H1 (cell line): Measurements from ENCODE around the gene ZBTB20. TPM values are rescaled to one million over a fixed set of nuclear protein-coding genes. Genes with fewer than 3 reads are reported as not detected.

Source experiments
- CTCF ChIA-PET: fragments of 300-600 bp; sonication (Branson Sonifier 250); formaldehyde crosslinking; loops from one replicate; lab custom pipeline; 2021; ENCODE audit not compliant: partially characterized antibody; lab: Charles Lee
- POLR2A ChIA-PET: fragments of 300-600 bp; sonication (Branson Sonifier 250); formaldehyde crosslinking; loops from one replicate; lab custom pipeline; 2021; ENCODE audit warnings: inconsistent platforms; ENCODE audit not compliant: partially characterized antibody; lab: Charles Lee
- DNase-seq, 2 experiments: peaks; one replicate each; pipeline versions ENCODE4 v3.0.0 to v3.0.0-alpha.2; 2010 to 2022; ENCODE audit warnings: low spot score in 2 of 2, low read depth in 1 of 2, mixed read lengths in 1 of 2
- FAIRE-seq: peaks from 2 replicates; lab custom pipeline; 2011; peaks lifted over from hg19 to GRCh38; lab: Jason Lieb, UNC
- H2AFZ ChIP-seq: 2 replicates; pipeline ENCODE4 v1.8.1; 2012; ENCODE audit warnings: low read length, inconsistent platforms
- H2AK5ac ChIP-seq: 2 replicates; pipeline ENCODE4 v1.6.1; 2013; ENCODE audit warnings: low read depth, low read length
- H2BK120ac ChIP-seq: replicated peaks from 2 replicates; pipeline ENCODE3; 2013; ENCODE audit warnings: low read depth, low read length, inconsistent platforms
- H2BK12ac ChIP-seq: 2 replicates; pipeline ENCODE4 v1.6.1; 2013; ENCODE audit warnings: low read depth, low read length
- H2BK15ac ChIP-seq: 2 replicates; pipeline ENCODE4 v1.6.1; 2013; ENCODE audit warnings: low read length
- H2BK20ac ChIP-seq: 2 replicates; pipeline ENCODE4 v1.6.1; 2013; ENCODE audit warnings: low read length
- H2BK5ac ChIP-seq: 2 replicates; pipeline ENCODE4 v1.6.1; 2013; ENCODE audit warnings: low read depth, low read length
- H3K14ac ChIP-seq: 2 replicates; pipeline ENCODE4 v1.6.1; 2013; ENCODE audit warnings: inconsistent platforms; ENCODE audit not compliant: insufficient read length
- H3K18ac ChIP-seq: 2 replicates; pipeline ENCODE4 v1.6.1; 2013; ENCODE audit warnings: low read length; ENCODE audit errors: extremely low read depth
- H3K23ac ChIP-seq: 2 replicates; pipeline ENCODE4 v1.6.1; 2013; ENCODE audit warnings: inconsistent platforms; ENCODE audit not compliant: insufficient read length
- H3K23me2 ChIP-seq: 2 replicates; pipeline ENCODE4 v1.6.1; 2013; ENCODE audit warnings: low read depth, low read length
- H3K27ac ChIP-seq: 2 replicates; pipeline ENCODE4 v1.6.1; 2011; ENCODE audit warnings: low read depth, low read length, inconsistent platforms
- H3K27me3 ChIP-seq, 4 experiments: replicated peaks in 1 of 4; 1 replicate in 1 of 4; 2 replicates in 3 of 4; pipeline versions ENCODE4 v1.6.1 to v1.8.1; 2011 to 2013; ENCODE audit warnings: low read length in 3 of 4, mild to moderate bottlenecking in 3 of 4, inconsistent platforms in 2 of 4, mixed read lengths in 2 of 4, moderate library complexity in 1 of 4; ENCODE audit not compliant: control insufficient read depth in 3 of 4, insufficient read depth in 3 of 4; ENCODE audit errors: extremely low read depth in 1 of 4
- H3K36me3 ChIP-seq, 4 experiments: 2 replicates each; pipeline versions ENCODE4 v1.6.1 to v1.8.1; 2011 to 2013; ENCODE audit warnings: mild to moderate bottlenecking in 4 of 4, low read length in 3 of 4, moderate library complexity in 2 of 4, control low read depth in 1 of 4, inconsistent platforms in 1 of 4; ENCODE audit not compliant: insufficient read depth in 4 of 4, control insufficient read depth in 2 of 4
- H3K4ac ChIP-seq: replicated peaks from 2 replicates; pipeline ENCODE3; 2013; ENCODE audit warnings: low read length, low read depth, mixed read lengths, inconsistent platforms; ENCODE audit not compliant: insufficient read length
- H3K4me1 ChIP-seq, 4 experiments: replicated peaks in 1 of 4; 1 replicate in 1 of 4; 2 replicates in 3 of 4; pipeline versions ENCODE4 v1.6.1 to v1.8.1; 2011 to 2013; ENCODE audit warnings: low read length in 3 of 4, inconsistent platforms in 2 of 4, mixed read lengths in 1 of 4; ENCODE audit not compliant: insufficient read depth in 4 of 4, control insufficient read depth in 3 of 4
- H3K4me2 ChIP-seq, 2 experiments: 2 replicates each; pipeline versions ENCODE4 v1.6.1 to v1.8.1; 2011 to 2013; ENCODE audit warnings: low read depth in 2 of 2, low read length in 2 of 2, control low read depth in 1 of 2, inconsistent platforms in 1 of 2, mild to moderate bottlenecking in 1 of 2; ENCODE audit not compliant: insufficient read depth in 1 of 2
- H3K4me3 ChIP-seq, 4 experiments: fragments of 200-600, 300-600 bp in 1 of 4; sonication (generic), shearing (Covaris generic), sonication (Bioruptor Twin) in 1 of 4; 2 replicates each; pipeline versions ENCODE4 v1.5.1 to v1.8.1; 2011 to 2016; ENCODE audit warnings: low read length in 4 of 4, low read depth in 3 of 4, control low read depth in 2 of 4, inconsistent platforms in 2 of 4, mild to moderate bottlenecking in 2 of 4, mixed read lengths in 1 of 4, moderate library complexity in 1 of 4; ENCODE audit not compliant: insufficient read depth in 2 of 4; ENCODE audit errors: extremely low read depth in 1 of 4
- H3K56ac ChIP-seq: replicated peaks from 2 replicates; pipeline ENCODE3; 2013; ENCODE audit warnings: low read depth, mild to moderate bottlenecking, mixed read lengths, low read length, inconsistent platforms; ENCODE audit not compliant: insufficient read length
- H3K79me1 ChIP-seq: 2 replicates; pipeline ENCODE4 v1.6.1; 2013; ENCODE audit warnings: low read depth, low read length, control low read depth
- H3K79me2 ChIP-seq, 2 experiments: 2 replicates each; pipeline versions ENCODE4 v1.6.1 to v1.8.1; 2012 to 2013; ENCODE audit warnings: low read length in 2 of 2, mild to moderate bottlenecking in 2 of 2, inconsistent platforms in 1 of 2; ENCODE audit not compliant: insufficient read depth in 2 of 2, control insufficient read depth in 1 of 2
- H3K9ac ChIP-seq, 4 experiments: replicated peaks in 1 of 4; 1 replicate in 1 of 4; 2 replicates in 3 of 4; pipeline versions ENCODE4 v1.6.1 to v1.8.1; 2011 to 2013; ENCODE audit warnings: low read depth in 3 of 4, low read length in 3 of 4, control low read depth in 2 of 4, mild to moderate bottlenecking in 2 of 4, moderate library complexity in 2 of 4, inconsistent platforms in 1 of 4; ENCODE audit errors: extremely low read depth in 1 of 4
- H3K9me3 ChIP-seq, 2 experiments: 2 replicates each; pipeline versions ENCODE4 v1.6.1 to v1.8.1; 2012 to 2013; ENCODE audit warnings: mild to moderate bottlenecking in 2 of 2, moderate library complexity in 2 of 2, control low read depth in 1 of 2, inconsistent platforms in 1 of 2, low read depth in 1 of 2, low read length in 1 of 2, mixed read lengths in 1 of 2; ENCODE audit not compliant: insufficient read depth in 2 of 2
- H4K20me1 ChIP-seq, 2 experiments: replicated peaks in 1 of 2; 2 replicates each; pipeline versions ENCODE3 to v1.8.1; 2011 to 2013; ENCODE audit warnings: inconsistent platforms in 2 of 2, low read length in 2 of 2, mild to moderate bottlenecking in 1 of 2; ENCODE audit not compliant: insufficient read depth in 2 of 2, control insufficient read depth in 1 of 2
- H4K5ac ChIP-seq: 2 replicates; pipeline ENCODE4 v1.6.1; 2013; ENCODE audit warnings: low read length, low read depth, mixed read lengths, inconsistent platforms; ENCODE audit not compliant: insufficient read length
- H4K8ac ChIP-seq: 2 replicates; pipeline ENCODE4 v1.8.0; 2013; ENCODE audit warnings: mild to moderate bottlenecking, moderate library complexity, low read length, inconsistent platforms; ENCODE audit not compliant: insufficient read depth; ENCODE audit errors: extremely low read depth
- H4K91ac ChIP-seq: replicated peaks from 2 replicates; pipeline ENCODE3; 2013; ENCODE audit warnings: low read length, mixed read lengths, inconsistent platforms; ENCODE audit not compliant: insufficient read length
- ATF3 ChIP-seq: IDR thresholded peaks from 2 replicates; pipeline ENCODE4 v1.6.1; 2011; ENCODE audit warnings: low read depth, mild to moderate bottlenecking, low read length; ENCODE audit not compliant: insufficient read depth
- BCL11A ChIP-seq, 2 experiments: IDR thresholded peaks; one replicate each; pipeline ENCODE4 v1.6.1; 2011; ENCODE audit warnings: low read depth in 2 of 2, low read length in 2 of 2, mild to moderate bottlenecking in 2 of 2
- CBX8 ChIP-seq: fragments of 300-800, 300-1000 bp; sonication (generic); IDR thresholded peaks from 2 replicates; pipeline ENCODE4 v1.7.1; 2016; ENCODE audit warnings: low read depth, low read length, borderline replicate concordance
- CHD2 ChIP-seq: IDR thresholded peaks from 2 replicates; pipeline ENCODE4 v1.6.1; 2012; ENCODE audit warnings: low read length, improper control_type of control experiment
- JUN ChIP-seq: IDR thresholded peaks from 2 replicates; pipeline ENCODE4 v1.6.1; 2011; ENCODE audit warnings: low read depth, mild to moderate bottlenecking, improper control_type of control experiment, low read length
- KDM1A ChIP-seq: fragments of 200-600, 300-600 bp; sonication (generic); IDR thresholded peaks from 2 replicates; pipeline ENCODE4 v1.7.1; 2016; ENCODE audit warnings: mild to moderate bottlenecking, low read length, borderline replicate concordance
- NANOG ChIP-seq: IDR thresholded peaks from 2 replicates; pipeline ENCODE4 v1.6.1; 2011; ENCODE audit warnings: low read length, low read depth, mild to moderate bottlenecking, inconsistent platforms; ENCODE audit not compliant: insufficient read depth, poor library complexity, severe bottlenecking
- RNF2 ChIP-seq: fragments of 200-900, 300-1000 bp; sonication (generic); IDR thresholded peaks from 2 replicates; pipeline ENCODE4 v1.7.1; 2016; ENCODE audit warnings: borderline replicate concordance, low read depth, mild to moderate bottlenecking, antibody characterized with exemption, low read length; ENCODE audit not compliant: poor library complexity, severe bottlenecking; ENCODE audit errors: missing control alignments
- SAP30 ChIP-seq: fragments of 300-600 bp; sonication (generic); IDR thresholded peaks from 2 replicates; pipeline ENCODE4 v1.7.1; 2012; ENCODE audit warnings: low read length, moderate library complexity, mild to moderate bottlenecking, inconsistent platforms; ENCODE audit not compliant: insufficient read depth, insufficient replicate concordance
- SIX5 ChIP-seq: IDR thresholded peaks from 2 replicates; pipeline ENCODE4 v1.6.1; 2011; ENCODE audit warnings: mild to moderate bottlenecking, low read depth, low read length
- SP1 ChIP-seq: IDR thresholded peaks from 2 replicates; pipeline ENCODE4 v1.6.1; 2011; ENCODE audit warnings: low read depth, low read length
- TBP ChIP-seq: IDR thresholded peaks from 2 replicates; pipeline ENCODE4 v1.6.1; 2011; ENCODE audit warnings: low read depth, low read length, improper control_type of control experiment
- YY1 ChIP-seq: IDR thresholded peaks from 2 replicates; pipeline ENCODE4 v1.6.1; 2011; ENCODE audit warnings: low read depth, mild to moderate bottlenecking, low read length
- WGBS, 2 experiments: shearing (Covaris generic) in 1 of 2; methylation state at CpG; one replicate each; pipeline versions ENCODE4 v1.1.6 to v1.1.7; 2013 to 2015; ENCODE audit warnings: low lambda C conversion rate in 2 of 2, mixed read lengths in 2 of 2, inconsistent platforms in 1 of 2, low coverage in 1 of 2, missing lambda C conversion rate in 1 of 2; ENCODE audit not compliant: insufficient replicate concordance in 2 of 2, insufficient coverage in 1 of 2, insufficient read length in 1 of 2; ENCODE audit errors: extremely low coverage in 1 of 2, missing lambda C conversion rate in 1 of 2; 5-methylcytosine and 5-hydroxymethylcytosine counted together
- polyA plus RNA-seq, 7 experiments: library from polyadenylated mRNA; depleted of rRNA in 3 of 7; stranded (reverse) in 5 of 7; unstranded in 2 of 7; fragments of >200 nt in 5 of 7; fragments of 200-250 nt in 2 of 7; gene quantifications; 1 replicate in 5 of 7; 2 replicates in 1 of 7; 4 replicates in 1 of 7; pipeline versions ENCODE4 v1.2.1 to v1.2.3, GENCODE V29; 2011 to 2013; ENCODE audit warnings: missing spikeins in 2 of 7, mixed read lengths in 2 of 7
- total RNA-seq: library from RNA; stranded (reverse); fragmentation: NEBNext Ultra II Directional; extraction: Animal tissue kit (Norgen Biotek cat#: 25700); gene quantifications from 2 replicates; pipeline ENCODE4 v1.2.1, GENCODE V29; 2021

ZBTB20 gene
- total and polyA plus RNA-seq, 2 of the 8 experiments (the other 6 are each of a cell fraction or from before 2014, with no cell fraction given) = 0.35 to 1.3 TPM

GRCh38 chr3:114484919-114485318 is 662.2 kb downstream of the ZBTB20 start:
- Histone ChIP-seq H3K14ac (no peak overlapping the region), H2AFZ (no peak overlapping the region), H3K18ac (no peak overlapping the region), H2BK15ac (no peak overlapping the region), H2AK5ac (no peak overlapping the region), H2BK20ac (no peak overlapping the region), H3K4me1 (no peaks in the 10 kb centered on the region), H3K36me3 (no peaks in the 10 kb centered on the region), H3K9ac (no peak overlapping the region), H2BK5ac (no peak overlapping the region), H3K27ac (no peak overlapping the region), H3K27me3 (no peaks in the 10 kb centered on the region), H4K5ac (no peak overlapping the region), H4K20me1 (no peaks in the 10 kb centered on the region), H3K4ac (no peak overlapping the region), H3K4me2 (no peak overlapping the region), H3K9me3 (no peaks in the 10 kb centered on the region), H3K23me2 (no peaks in the 10 kb centered on the region; the same call in 1 of the 2 replicates), H3K56ac (no peak overlapping the region), H3K79me2 (no peaks in the 10 kb centered on the region), H4K91ac (no peak overlapping the region), H4K8ac (no peak overlapping the region), H3K23ac (no peak overlapping the region), H3K79me1 (no peaks in the 10 kb centered on the region), H2BK120ac (no peak overlapping the region), H3K4me3 (no peak overlapping the region), H2BK12ac (no peak overlapping the region)
- 85% methylated on average over 3 of the region's 3 CpGs; no CpG with 5 or more reads in 1 of the 2 experiments for WGBS, 2 experiments
- ChIA-PET CTCF (interaction anchor here (0.6 to 1.5 kb wide), 3 partner anchors 11 to 66 kb away, joined by 3 to 4 read pairs (median 3); no protein-coding TSS in a partner anchor), POLR2A (no interaction called here)
- DNase-seq (no peak), FAIRE-seq (no peak)
- no peak for TF ChIP-seq CBX8
- TF ChIP-seq BCL11A (IDR thresholded peaks at IDR 0.05; ENCODE audit: low read depth in 2 of 2, low read length in 2 of 2) = no peak
- TF ChIP-seq ATF3 = no peak
- TF ChIP-seq JUN = no peak
- no peak for TF ChIP-seq SIX5
- TF ChIP-seq NANOG = no peak
- no peak for TF ChIP-seq SP1
- no peak for TF ChIP-seq KDM1A
- TF ChIP-seq YY1 = no peak
- TF ChIP-seq SAP30 = no peak
- TF ChIP-seq CHD2 = no peak
- TF ChIP-seq TBP = no peak
- TF ChIP-seq RNF2 = no peak
